Fibroblast of lung (primary cell): ENCODE measurements around the gene D2HGDH. TPM values are rescaled to one million over a fixed set of nuclear protein-coding genes. Genes with fewer than 3 reads are reported as not detected.

Source experiments
- DNase-seq, 2 donors: peaks; one replicate each; pipeline versions ENCODE4 v3.0.0 to v3.0.0-alpha.2; 2010; ENCODE audit warnings: low read depth in 2 of 2
- H2AFZ ChIP-seq: 2 replicates; pipeline ENCODE4 v1.5.1; 2012; ENCODE audit warnings: low read length, control low read depth, inconsistent platforms
- H3K27ac ChIP-seq: 2 replicates; pipeline ENCODE4 v1.5.1; 2011; ENCODE audit warnings: low read length, control low read depth; ENCODE audit not compliant: insufficient read depth
- H3K27me3 ChIP-seq: 2 replicates; pipeline ENCODE4 v1.5.1; 2011; ENCODE audit warnings: mild to moderate bottlenecking, low read length; ENCODE audit not compliant: control insufficient read depth, insufficient read depth
- H3K36me3 ChIP-seq: 2 replicates; pipeline ENCODE4 v1.5.1; 2011; ENCODE audit warnings: low read length; ENCODE audit not compliant: control insufficient read depth, insufficient read depth
- H3K4me1 ChIP-seq: 2 replicates; pipeline ENCODE4 v1.5.1; 2011; ENCODE audit warnings: low read length; ENCODE audit not compliant: control insufficient read depth, insufficient read depth; ENCODE audit errors: extremely low read depth
- H3K4me2 ChIP-seq: 2 replicates; pipeline ENCODE4 v1.5.1; 2011; ENCODE audit warnings: low read length, control low read depth; ENCODE audit not compliant: insufficient read depth; ENCODE audit errors: extremely low read depth
- H3K4me3 ChIP-seq, 4 experiments: fragments of 200-600 bp in 1 of 4; sonication (generic) in 1 of 4; replicated peaks in 1 of 4; 2 replicates each; pipeline ENCODE4 v1.5.1; 2011 to 2016; ENCODE audit warnings: low read length in 4 of 4, low read depth in 3 of 4, mild to moderate bottlenecking in 3 of 4, control low read depth in 2 of 4, inconsistent platforms in 1 of 4, mixed read lengths in 1 of 4; ENCODE audit not compliant: insufficient read depth in 1 of 4; ENCODE audit errors: control extremely low read depth in 1 of 4
- H3K79me2 ChIP-seq: 2 replicates; pipeline ENCODE4 v1.5.1; 2012; ENCODE audit warnings: mild to moderate bottlenecking, low read length, inconsistent platforms; ENCODE audit not compliant: control insufficient read depth, insufficient read depth
- H3K9ac ChIP-seq: 2 replicates; pipeline ENCODE4 v1.5.1; 2011; ENCODE audit warnings: mild to moderate bottlenecking, low read length, control low read depth; ENCODE audit not compliant: insufficient read depth
- H3K9me3 ChIP-seq: 2 replicates; pipeline ENCODE4 v1.5.1; 2012; ENCODE audit warnings: low read depth, low read length; ENCODE audit not compliant: control insufficient read depth, insufficient read depth
- H4K20me1 ChIP-seq: 2 replicates; pipeline ENCODE4 v1.5.1; 2011; ENCODE audit warnings: low read length; ENCODE audit not compliant: control insufficient read depth, insufficient read depth; ENCODE audit errors: extremely low read depth
- CTCF ChIP-seq, 2 donors: IDR thresholded peaks in 1 of 2; conservative IDR thresholded peaks in 1 of 2; 1 replicate in 1 of 2; 2 replicates in 1 of 2; pipeline ENCODE4 v1.5.1; 2011 to 2012; ENCODE audit warnings: low read length in 2 of 2, control low read depth in 1 of 2, inconsistent platforms in 1 of 2, low read depth in 1 of 2, mild to moderate bottlenecking in 1 of 2
- EZH2 ChIP-seq: IDR thresholded peaks from 2 replicates; pipeline ENCODE4 v1.5.1; 2012; ENCODE audit warnings: low read length, control low read depth, mild to moderate bottlenecking; ENCODE audit errors: missing control alignments
- polyA plus RNA-seq, 2 donors: library from polyadenylated mRNA; depleted of rRNA in 1 of 2; stranded (reverse) in 1 of 2; unstranded in 1 of 2; fragments of >200 nt; gene quantifications; 2 replicates each; pipeline ENCODE4 v1.2.1, GENCODE V29; 2011 to 2012; ENCODE audit warnings: missing spikeins in 1 of 2
- total RNA-seq: library from RNA; depleted of rRNA; stranded (reverse); fragments of >200 nt; gene quantifications from 2 replicates; pipeline ENCODE4 v1.2.1, GENCODE V29; 2014

Gene D2HGDH
- total and polyA plus RNA-seq, 2 donors (not counting 1 experiment from before 2014, with no cell fraction given), result 5.7 to 28.4 TPM

- Histone ChIP-seq H3K4me3 (no peak overlapping the region), H3K9me3 (no peaks in the 10 kb centered on the region), H4K20me1 (no peaks in the 10 kb centered on the region), H3K27ac (no peak overlapping the region), H3K4me1 (no peaks in the 10 kb centered on the region), H3K79me2 (no peaks in the 10 kb centered on the region), H3K27me3 (no peaks in the 10 kb centered on the region), H3K4me2 (no peak overlapping the region), H3K36me3 (peaks cover 3% of the 10 kb centered on the region), H2AFZ (no peak overlapping the region), H3K9ac (no peak overlapping the region)
- no peak for DNase-seq
- TF ChIP-seq CTCF (conservative IDR thresholded peaks at IDR 0.05 in 1 of 2, IDR thresholded peaks at IDR 0.05 in 1 of 2; ENCODE audit: low read depth in 1 of 2, low read length in 2 of 2) (no peak), EZH2 (no peak)
Measured at GRCh38 chr2:241728000-241728399, 6.4 kb upstream of the D2HGDH start.

GRCh38 chr2:241728627-241729026 is 5.8 kb upstream of the D2HGDH start:
- H3K27ac ChIP-seq, result no peak overlapping the region
- no peaks in the 10 kb centered on the region for H3K27me3 ChIP-seq
- no peak for TF ChIP-seq EZH2
- TF ChIP-seq CTCF (conservative IDR thresholded peaks at IDR 0.05 in 1 of 2, IDR thresholded peaks at IDR 0.05 in 1 of 2; ENCODE audit: low read depth in 1 of 2, low read length in 2 of 2), result no peak
- no peaks in the 10 kb centered on the region for H3K4me1 ChIP-seq
- H3K9ac ChIP-seq, result no peak overlapping the region
- H3K4me2 ChIP-seq, result no peak overlapping the region
- no peak for DNase-seq
- H3K4me3 ChIP-seq, result no peak overlapping the region
- no peaks in the 10 kb centered on the region for H3K36me3 ChIP-seq
- H4K20me1 ChIP-seq, result no peaks in the 10 kb centered on the region
- no peaks in the 10 kb centered on the region for H3K79me2 ChIP-seq
- peak overlapping the region; percentile 7 for H2AFZ ChIP-seq
- H3K9me3 ChIP-seq, result no peaks in the 10 kb centered on the region

GRCh38 chr2:241729868-241730267 is 4.6 kb upstream of the D2HGDH start:
- no peak overlapping the region for H3K27ac ChIP-seq
- H3K27me3 ChIP-seq, result no peaks in the 10 kb centered on the region
- no peaks in the 10 kb centered on the region for H3K79me2 ChIP-seq
- H3K4me2 ChIP-seq, result no peak overlapping the region
- no peak overlapping the region for H2AFZ ChIP-seq
- no peak for TF ChIP-seq CTCF (conservative IDR thresholded peaks at IDR 0.05 in 1 of 2, IDR thresholded peaks at IDR 0.05 in 1 of 2; ENCODE audit: low read depth in 1 of 2, low read length in 2 of 2)
- H4K20me1 ChIP-seq, result no peaks in the 10 kb centered on the region
- DNase-seq, result no peak
- no peak overlapping the region for H3K9ac ChIP-seq
- no peaks in the 10 kb centered on the region for H3K9me3 ChIP-seq
- H3K4me3 ChIP-seq, result no peak overlapping the region
- no peaks in the 10 kb centered on the region for H3K36me3 ChIP-seq
- H3K4me1 ChIP-seq, result no peaks in the 10 kb centered on the region
